SK-N-SH (cell line): Measurements from ENCODE around the gene WIZ.
A peak's percentile ranks its signal among the peaks of the same experiment; 100 is the strongest.

Experiments
- EP300 ChIP-seq, 2 experiments: IDR thresholded peaks; 2 replicates each; pipeline versions ENCODE4 v1.4.0 to v1.6.1; 2012; ENCODE audit warnings: borderline replicate concordance in 1 of 2, low read depth in 1 of 2, low read length in 1 of 2
- EZH2phosphoT487 ChIP-seq: fragments of 200-600 bp; sonication (generic); IDR thresholded peaks from 2 replicates; pipeline ENCODE4 v1.6.1; 2017; ENCODE audit warnings: low read depth, mixed run types, mild to moderate bottlenecking, antibody characterized with exemption, moderate library complexity, borderline replicate concordance
- FOXJ3 ChIP-seq: sonication (generic); formaldehyde crosslinking; IDR thresholded peaks from 2 replicates; pipeline ENCODE4 v1.5.1; 2020; ENCODE audit warnings: mild to moderate bottlenecking, missing genetic modification reagents
- GABPA ChIP-seq: IDR thresholded peaks from 2 replicates; pipeline ENCODE4 v1.4.0; 2012; ENCODE audit warnings: low read depth, mild to moderate bottlenecking
- GATA2 ChIP-seq: sonication (generic); formaldehyde crosslinking; IDR thresholded peaks from 2 replicates; pipeline ENCODE4 v1.5.0; 2020; ENCODE audit warnings: mild to moderate bottlenecking, missing genetic modification reagents
- MXI1 ChIP-seq: IDR thresholded peaks from 2 replicates; pipeline ENCODE4 v1.6.1; 2012; ENCODE audit warnings: mild to moderate bottlenecking, low read depth, low read length, improper control_type of control experiment
- POLR2AphosphoS5 ChIP-seq: IDR thresholded peaks from 2 replicates; pipeline ENCODE4 v1.6.1; 2012; ENCODE audit warnings: low read depth, low read length
- YY1 ChIP-seq: IDR thresholded peaks from 2 replicates; pipeline ENCODE4 v1.4.0; 2012; ENCODE audit warnings: low read depth, mild to moderate bottlenecking
- TF ChIP-seq, protein P1 (sequence below): fragments of 200-600 bp; sonication (generic); IDR thresholded peaks from 2 replicates; pipeline ENCODE4 v1.6.1; 2017; ENCODE audit warnings: antibody characterized with exemption, mild to moderate bottlenecking, moderate library complexity
- TF ChIP-seq, protein P2 (sequence below): IDR thresholded peaks from 2 replicates; pipeline ENCODE4 v1.4.0; 2012; ENCODE audit warnings: low read depth, borderline replicate concordance

DNA sequence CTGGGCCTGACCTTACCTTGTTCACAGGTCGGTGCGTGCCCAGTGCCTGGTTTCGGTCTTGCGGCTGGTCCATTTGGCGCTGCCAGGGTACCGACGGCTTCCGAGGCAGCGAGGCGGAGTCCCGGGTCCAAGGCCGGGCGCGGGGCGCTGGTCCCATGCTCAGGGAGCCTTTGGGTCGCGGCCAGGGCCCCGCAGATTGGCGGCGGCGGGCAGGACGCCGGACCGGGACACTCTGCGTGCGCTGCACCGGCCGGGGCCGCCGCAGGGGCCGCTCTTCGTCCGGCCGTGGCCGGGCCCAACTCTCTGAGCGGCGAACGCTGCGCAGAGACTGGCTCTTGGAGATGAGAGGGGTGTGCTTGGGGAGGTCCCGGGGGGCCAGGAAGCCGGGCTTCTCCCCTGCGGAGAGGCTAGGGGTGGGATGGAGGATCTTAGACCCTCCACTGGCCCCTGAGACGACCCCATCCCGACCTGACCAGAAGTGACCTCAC, 3.4 kb upstream of the WIZ start:
- TF ChIP-seq POLR2AphosphoS5 (no peak), MXI1 (no peak), EP300 (IDR thresholded peaks at IDR 0.05; ENCODE audit: borderline replicate concordance in 1 of 2, low read depth in 1 of 2, low read length in 1 of 2) (no peak), FOXJ3 (CRISPR knock-in tag) (no peak), GATA2 (CRISPR knock-in tag) (no peak), EZH2phosphoT487 (no peak), YY1 (no peak), GABPA (no peak)
- TF ChIP-seq, protein P1, sequence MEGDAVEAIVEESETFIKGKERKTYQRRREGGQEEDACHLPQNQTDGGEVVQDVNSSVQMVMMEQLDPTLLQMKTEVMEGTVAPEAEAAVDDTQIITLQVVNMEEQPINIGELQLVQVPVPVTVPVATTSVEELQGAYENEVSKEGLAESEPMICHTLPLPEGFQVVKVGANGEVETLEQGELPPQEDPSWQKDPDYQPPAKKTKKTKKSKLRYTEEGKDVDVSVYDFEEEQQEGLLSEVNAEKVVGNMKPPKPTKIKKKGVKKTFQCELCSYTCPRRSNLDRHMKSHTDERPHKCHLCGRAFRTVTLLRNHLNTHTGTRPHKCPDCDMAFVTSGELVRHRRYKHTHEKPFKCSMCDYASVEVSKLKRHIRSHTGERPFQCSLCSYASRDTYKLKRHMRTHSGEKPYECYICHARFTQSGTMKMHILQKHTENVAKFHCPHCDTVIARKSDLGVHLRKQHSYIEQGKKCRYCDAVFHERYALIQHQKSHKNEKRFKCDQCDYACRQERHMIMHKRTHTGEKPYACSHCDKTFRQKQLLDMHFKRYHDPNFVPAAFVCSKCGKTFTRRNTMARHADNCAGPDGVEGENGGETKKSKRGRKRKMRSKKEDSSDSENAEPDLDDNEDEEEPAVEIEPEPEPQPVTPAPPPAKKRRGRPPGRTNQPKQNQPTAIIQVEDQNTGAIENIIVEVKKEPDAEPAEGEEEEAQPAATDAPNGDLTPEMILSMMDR = peak; percentile 24; the same call in 1 of the 2 replicates
- TF ChIP-seq, protein P2, sequence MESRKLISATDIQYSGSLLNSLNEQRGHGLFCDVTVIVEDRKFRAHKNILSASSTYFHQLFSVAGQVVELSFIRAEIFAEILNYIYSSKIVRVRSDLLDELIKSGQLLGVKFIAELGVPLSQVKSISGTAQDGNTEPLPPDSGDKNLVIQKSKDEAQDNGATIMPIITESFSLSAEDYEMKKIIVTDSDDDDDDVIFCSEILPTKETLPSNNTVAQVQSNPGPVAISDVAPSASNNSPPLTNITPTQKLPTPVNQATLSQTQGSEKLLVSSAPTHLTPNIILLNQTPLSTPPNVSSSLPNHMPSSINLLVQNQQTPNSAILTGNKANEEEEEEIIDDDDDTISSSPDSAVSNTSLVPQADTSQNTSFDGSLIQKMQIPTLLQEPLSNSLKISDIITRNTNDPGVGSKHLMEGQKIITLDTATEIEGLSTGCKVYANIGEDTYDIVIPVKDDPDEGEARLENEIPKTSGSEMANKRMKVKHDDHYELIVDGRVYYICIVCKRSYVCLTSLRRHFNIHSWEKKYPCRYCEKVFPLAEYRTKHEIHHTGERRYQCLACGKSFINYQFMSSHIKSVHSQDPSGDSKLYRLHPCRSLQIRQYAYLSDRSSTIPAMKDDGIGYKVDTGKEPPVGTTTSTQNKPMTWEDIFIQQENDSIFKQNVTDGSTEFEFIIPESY = no peak
